Activated T-helper 1 cell treated with anti-CD3 and anti-CD28 coated beads, Interleukin-12 subunit alpha, Interleukin-12 subunit beta, Interleukin-2, Interleukin-4 antibody, amounts not matched to agents 30 ng/mL and 10 ng/mL and 1 ng/mL, durations not matched to agents 14 hours and 24 hours and 36 hours (primary cell): ENCODE data around the gene NLN. TPM values are rescaled to one million over a fixed set of nuclear protein-coding genes. Genes with fewer than 3 reads are reported as not detected.
A peak's percentile ranks its signal among the peaks of the same experiment; 100 is the strongest.
"Not testable (repeated sequence)": the region's sequence is repeated elsewhere in the genome, so short reads cannot be mapped to it uniquely, and the experiment has no call there.

Source experiments
- DNase-seq: peaks from one replicate; pipeline ENCODE4 v3.0.0; 2021; ENCODE audit warnings: low spot score
- H3K27ac Mint-ChIP-seq: one replicate; pipeline ENCODE4 v1.8.0; 2021; ENCODE audit warnings: mild to moderate bottlenecking, mixed read lengths
- H3K27me3 Mint-ChIP-seq: one replicate; pipeline ENCODE4 v1.8.0; 2022; ENCODE audit warnings: mild to moderate bottlenecking, moderate library complexity, mixed read lengths; ENCODE audit not compliant: insufficient read depth
- H3K36me3 Mint-ChIP-seq: one replicate; pipeline ENCODE4 v1.8.0; 2021; ENCODE audit warnings: low read depth, mixed read lengths
- H3K4me1 Mint-ChIP-seq: one replicate; pipeline ENCODE4 v1.8.0; 2021; ENCODE audit warnings: low read depth, mixed read lengths
- H3K4me3 Mint-ChIP-seq: one replicate; pipeline ENCODE4 v1.8.0; 2021; ENCODE audit warnings: mild to moderate bottlenecking, moderate library complexity, mixed read lengths
- H3K9me3 Mint-ChIP-seq: one replicate; pipeline ENCODE4 v1.8.0; 2021; ENCODE audit warnings: mixed read lengths
- intact Hi-C: fragments of 100-400 bp; cut with micrococcal nuclease; formaldehyde crosslinking; loops from one replicate; pipeline ENCODE4 v1.15.1; 2024
- total RNA-seq: library from RNA; stranded (reverse); gene quantifications from 2 replicates; pipeline ENCODE4 v1.2.3, GENCODE V29; 2022

NLN gene
- total RNA-seq, 1 donor from 2014 or later, result 24.4 TPM

DNA sequence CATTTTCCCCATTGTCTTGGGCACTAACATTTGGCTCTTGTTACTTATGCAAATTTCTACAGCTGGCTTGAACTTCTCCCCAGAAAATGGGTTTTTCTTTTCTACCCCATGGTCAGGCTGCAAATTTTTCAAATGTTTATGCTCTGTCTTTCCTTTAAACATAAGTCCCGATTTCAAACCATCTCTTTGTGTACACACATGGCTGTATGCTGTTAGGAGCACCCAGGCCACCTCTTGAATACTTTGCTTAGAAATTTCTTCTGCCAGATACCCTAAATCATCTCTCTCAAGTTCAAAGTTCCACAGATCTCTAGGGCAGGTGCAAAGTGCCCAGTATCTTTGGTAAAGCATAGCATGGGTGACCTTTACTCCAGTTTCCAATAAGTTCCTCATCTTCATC is 45.6 kb downstream of the NLN start:
- intact Hi-C loops, result no loop called here
- Mint-ChIP-seq H3K27ac (no peak overlapping the region), H3K36me3 (peaks cover 19% of the 10 kb centered on the region), H3K9me3 (peaks cover 6% of the 10 kb centered on the region), H3K27me3 (no peaks in the 10 kb centered on the region), H3K4me1 (peaks cover 22% of the 10 kb centered on the region), H3K4me3 (no peak overlapping the region)
- no peak for DNase-seq

GRCh38 chr5:65768723-65769346 is 46.8 kb downstream of the NLN start:
- Mint-ChIP-seq H3K4me1 (peaks cover 25% of the 10 kb centered on the region), H3K36me3 (peaks cover 17% of the 10 kb centered on the region), H3K4me3 (no peak overlapping the region), H3K9me3 (peaks cover 6% of the 10 kb centered on the region), H3K27me3 (no peaks in the 10 kb centered on the region), H3K27ac (no peak overlapping the region)
- DNase-seq, result no peak
- intact Hi-C loops, result no loop called here

GRCh38 chr5:65769539-65769938 is 47.5 kb downstream of the NLN start:
- Mint-ChIP-seq H3K4me3 (no peak overlapping the region), H3K36me3 (peaks cover 17% of the 10 kb centered on the region), H3K9me3 (peaks cover 6% of the 10 kb centered on the region), H3K27me3 (no peaks in the 10 kb centered on the region), H3K27ac (no peak overlapping the region), H3K4me1 (peaks cover 30% of the 10 kb centered on the region)
- no peak for DNase-seq
- intact Hi-C loops, result no loop called here

DNA sequence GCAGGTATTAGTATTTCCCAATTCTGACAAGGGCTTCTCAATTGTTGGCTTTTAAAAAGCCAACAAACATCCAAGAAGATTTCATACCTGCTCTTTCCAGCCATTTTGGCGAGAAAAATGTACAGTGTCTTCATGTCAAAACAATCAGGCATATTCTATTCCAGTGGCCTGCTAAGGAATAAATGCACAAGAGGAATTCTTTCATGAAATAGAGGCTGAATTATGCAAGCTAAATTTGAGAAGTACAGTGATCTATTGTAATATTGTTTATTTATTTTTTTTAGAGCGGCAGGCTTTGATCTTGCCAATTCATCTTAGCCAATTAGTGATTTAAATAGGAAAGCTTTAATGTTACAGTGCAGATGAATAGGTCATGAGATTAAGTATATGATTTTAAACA is 49.3 kb downstream of the NLN start:
- no peak overlapping the region for H3K4me3 Mint-ChIP-seq
- peaks cover 6% of the 10 kb centered on the region for H3K9me3 Mint-ChIP-seq
- peaks cover 12% of the 10 kb centered on the region for H3K36me3 Mint-ChIP-seq
- peaks cover 33% of the 10 kb centered on the region for H3K4me1 Mint-ChIP-seq
- no peak for DNase-seq
- no peaks in the 10 kb centered on the region for H3K27me3 Mint-ChIP-seq
- intact Hi-C loops, result no loop called here
- H3K27ac Mint-ChIP-seq, result no peak overlapping the region

DNA sequence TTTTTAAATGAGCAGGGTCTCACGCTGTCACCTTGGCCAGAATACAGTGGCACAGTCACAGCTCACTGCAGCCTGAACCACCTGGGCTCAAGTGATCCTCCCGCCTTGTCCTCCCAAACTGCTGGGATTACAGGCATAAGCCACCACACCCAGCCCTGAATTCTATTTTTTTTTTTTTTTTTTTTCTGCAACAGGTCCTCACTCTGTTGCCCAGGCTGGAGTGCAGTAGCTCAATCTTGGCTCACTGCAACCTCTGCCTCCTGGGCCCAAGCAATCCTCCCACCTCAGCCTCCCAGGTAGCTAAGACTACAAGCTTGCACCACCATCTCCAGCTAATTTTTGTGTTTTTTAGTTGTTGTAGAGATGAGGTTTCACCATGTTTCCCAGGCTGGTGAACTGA is 51.0 kb downstream of the NLN start:
- H3K27me3 Mint-ChIP-seq, H3K27ac Mint-ChIP-seq, DNase-seq, H3K4me3 Mint-ChIP-seq, H3K9me3 Mint-ChIP-seq, intact Hi-C loops: not testable (repeated sequence)
- peaks cover 11% of the 10 kb centered on the region for H3K36me3 Mint-ChIP-seq
- H3K4me1 Mint-ChIP-seq, result peaks cover 40% of the 10 kb centered on the region

DNA sequence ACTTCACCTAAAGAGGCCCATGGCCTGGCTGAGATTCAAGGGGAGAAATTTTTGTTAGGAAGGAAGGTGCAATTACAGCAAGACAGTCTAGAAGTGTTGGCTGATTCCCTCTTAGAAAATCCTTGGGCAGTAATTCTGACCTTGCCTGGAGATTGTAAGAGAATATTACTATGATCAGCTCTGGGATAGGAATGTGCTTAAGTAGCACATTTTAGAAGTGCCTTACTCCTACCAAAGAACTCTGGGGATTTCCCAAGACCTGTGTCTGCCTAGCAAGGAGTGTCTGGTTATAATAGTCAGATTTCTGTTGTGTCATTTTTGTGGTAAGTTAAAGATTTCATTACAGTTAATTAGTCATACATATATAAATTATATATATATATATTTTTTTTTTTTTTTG is 52.3 kb downstream of the NLN start:
- DNase-seq, result peak; percentile 10
- H3K36me3 Mint-ChIP-seq, result peaks cover 10% of the 10 kb centered on the region
- no peak overlapping the region for H3K4me3 Mint-ChIP-seq
- H3K4me1 Mint-ChIP-seq, result peaks cover 46% of the 10 kb centered on the region
- intact Hi-C loops, result loop anchor here (1.0 to 2.0 kb wide), 2 partner anchors 30 to 152 kb away; partner anchors contain the start of gene ERBIN
- H3K27me3 Mint-ChIP-seq, result no peaks in the 10 kb centered on the region
- H3K9me3 Mint-ChIP-seq, result no peaks in the 10 kb centered on the region
- H3K27ac Mint-ChIP-seq, result peak overlapping the region; percentile 3

- Mint-ChIP-seq H3K36me3 (peaks cover 11% of the 10 kb centered on the region), H3K9me3 (no peaks in the 10 kb centered on the region), H3K4me3 (no peak overlapping the region), H3K4me1 (peaks cover 47% of the 10 kb centered on the region), H3K27ac (no peak overlapping the region), H3K27me3 (no peaks in the 10 kb centered on the region)
- DNase-seq, result no peak
- intact Hi-C loops, result loop anchor here (2.0 to 5.0 kb wide), 2 partner anchors 53 to 151 kb away; partner anchors contain the start of genes ERBIN, NLN and SGTB
Observed at GRCh38 chr5:65775476-65775875, 53.5 kb downstream of the NLN start.

DNA sequence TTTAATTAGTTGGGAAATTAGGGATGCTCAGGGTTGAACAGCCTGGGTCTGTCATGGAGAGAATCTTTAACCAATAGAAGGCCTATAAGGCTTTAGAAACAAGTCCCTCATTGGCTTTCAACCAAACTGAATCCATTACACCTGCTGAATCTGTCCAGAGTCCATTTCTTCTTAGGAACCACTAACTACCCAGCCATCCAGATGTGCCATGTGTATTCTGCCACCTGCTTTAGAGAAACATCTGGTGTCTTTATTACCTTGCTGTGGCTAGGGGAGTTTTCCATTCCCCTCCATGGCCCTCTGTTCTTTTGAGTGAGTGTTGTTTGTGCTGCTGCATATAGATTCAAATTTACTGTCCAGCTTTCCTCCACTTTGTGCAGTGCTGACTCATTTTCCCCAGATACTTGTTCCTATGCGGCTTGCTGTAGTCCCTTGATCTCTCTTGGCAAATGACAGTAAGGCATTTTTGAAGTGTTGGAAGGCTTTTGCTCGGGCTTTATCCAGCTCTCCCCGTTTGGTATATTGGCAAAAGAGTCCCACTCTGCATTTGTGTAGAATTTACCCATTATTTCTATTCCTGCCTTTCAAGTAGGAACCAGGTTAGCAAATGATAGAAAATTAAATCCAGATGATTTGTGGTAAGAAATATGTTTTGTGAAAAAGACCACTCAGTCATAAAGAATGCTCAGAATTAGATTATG is 54.6 kb downstream of the NLN start:
- intact Hi-C loops, result loop anchor here (5.0 kb wide), 1 partner anchor 54 kb away; the partner anchor contains the start of genes NLN and SGTB
- peaks cover 47% of the 10 kb centered on the region for H3K4me1 Mint-ChIP-seq
- H3K36me3 Mint-ChIP-seq, result peaks cover 19% of the 10 kb centered on the region

DNA sequence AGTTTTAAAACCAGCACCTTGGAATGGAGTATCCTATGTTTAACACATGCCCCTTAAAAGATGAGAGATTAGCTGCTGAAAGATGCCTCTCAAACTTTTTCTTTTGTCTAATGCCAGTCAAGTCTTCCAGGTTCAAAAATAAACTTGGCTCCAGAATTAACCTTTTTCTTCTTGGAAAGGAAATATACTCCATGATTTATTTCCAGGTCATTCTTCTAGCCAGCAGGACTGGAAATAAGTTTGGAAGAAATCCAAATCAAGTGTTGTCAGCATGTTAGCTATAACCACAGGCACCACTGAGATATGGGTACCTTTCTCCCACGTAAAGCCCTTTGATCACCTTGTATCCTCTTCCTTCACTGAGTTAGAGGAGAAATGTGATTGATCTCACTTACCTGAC is 56.1 kb downstream of the NLN start:
- H3K27ac Mint-ChIP-seq, result no peak overlapping the region
- H3K4me3 Mint-ChIP-seq, result no peak overlapping the region
- no peak for DNase-seq
- intact Hi-C loops, result loop anchor here (5.0 kb wide), 1 partner anchor 56 kb away; the partner anchor contains the start of genes NLN and SGTB
- H3K4me1 Mint-ChIP-seq, result peaks cover 47% of the 10 kb centered on the region
- peaks cover 23% of the 10 kb centered on the region for H3K36me3 Mint-ChIP-seq
- no peaks in the 10 kb centered on the region for H3K9me3 Mint-ChIP-seq
- no peaks in the 10 kb centered on the region for H3K27me3 Mint-ChIP-seq

More for the DNA sequence above, 54.6 kb downstream of the NLN start:
- DNase-seq, result no peak
- H3K27ac Mint-ChIP-seq, result no peak overlapping the region
- H3K9me3 Mint-ChIP-seq, result no peaks in the 10 kb centered on the region
- no peak overlapping the region for H3K4me3 Mint-ChIP-seq
- no peaks in the 10 kb centered on the region for H3K27me3 Mint-ChIP-seq

DNA sequence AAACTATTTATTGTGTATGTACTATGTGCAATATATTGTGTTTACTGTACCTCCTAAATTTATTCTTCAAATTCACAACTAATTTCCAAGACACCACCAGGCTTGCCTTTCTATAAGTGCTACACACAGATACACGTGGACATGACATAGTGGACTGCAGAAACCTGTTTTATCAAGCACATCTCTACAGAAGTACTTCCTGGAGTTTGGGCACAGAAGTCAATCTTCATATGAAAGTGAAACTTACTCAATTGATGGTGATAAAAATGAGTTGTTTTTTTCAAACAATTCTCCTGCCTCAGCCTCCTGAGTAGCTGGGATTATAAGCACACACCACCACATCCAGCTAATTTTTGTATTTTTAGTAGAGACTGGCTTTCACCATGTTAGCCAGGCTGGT is 57.6 kb downstream of the NLN start:
- H3K4me3 Mint-ChIP-seq, result no peak overlapping the region
- H3K36me3 Mint-ChIP-seq, result peaks cover 23% of the 10 kb centered on the region
- DNase-seq, result no peak

GRCh38 chr5:65788296-65788695 is 66.3 kb downstream of the NLN start:
- H3K9me3 Mint-ChIP-seq, result peaks cover 13% of the 10 kb centered on the region
- intact Hi-C loops, DNase-seq, H3K27me3 Mint-ChIP-seq, H3K4me1 Mint-ChIP-seq, H3K27ac Mint-ChIP-seq, H3K4me3 Mint-ChIP-seq: not testable (repeated sequence)
- H3K36me3 Mint-ChIP-seq, result peaks cover 14% of the 10 kb centered on the region

More for the DNA sequence above, 57.6 kb downstream of the NLN start:
- no peak overlapping the region for H3K27ac Mint-ChIP-seq
- H3K4me1 Mint-ChIP-seq, result peaks cover 38% of the 10 kb centered on the region
- intact Hi-C loops, result loop anchor here (5.0 kb wide), 1 partner anchor 57 kb away; the partner anchor contains the start of genes NLN and SGTB
- no peaks in the 10 kb centered on the region for H3K27me3 Mint-ChIP-seq
- no peaks in the 10 kb centered on the region for H3K9me3 Mint-ChIP-seq

DNA sequence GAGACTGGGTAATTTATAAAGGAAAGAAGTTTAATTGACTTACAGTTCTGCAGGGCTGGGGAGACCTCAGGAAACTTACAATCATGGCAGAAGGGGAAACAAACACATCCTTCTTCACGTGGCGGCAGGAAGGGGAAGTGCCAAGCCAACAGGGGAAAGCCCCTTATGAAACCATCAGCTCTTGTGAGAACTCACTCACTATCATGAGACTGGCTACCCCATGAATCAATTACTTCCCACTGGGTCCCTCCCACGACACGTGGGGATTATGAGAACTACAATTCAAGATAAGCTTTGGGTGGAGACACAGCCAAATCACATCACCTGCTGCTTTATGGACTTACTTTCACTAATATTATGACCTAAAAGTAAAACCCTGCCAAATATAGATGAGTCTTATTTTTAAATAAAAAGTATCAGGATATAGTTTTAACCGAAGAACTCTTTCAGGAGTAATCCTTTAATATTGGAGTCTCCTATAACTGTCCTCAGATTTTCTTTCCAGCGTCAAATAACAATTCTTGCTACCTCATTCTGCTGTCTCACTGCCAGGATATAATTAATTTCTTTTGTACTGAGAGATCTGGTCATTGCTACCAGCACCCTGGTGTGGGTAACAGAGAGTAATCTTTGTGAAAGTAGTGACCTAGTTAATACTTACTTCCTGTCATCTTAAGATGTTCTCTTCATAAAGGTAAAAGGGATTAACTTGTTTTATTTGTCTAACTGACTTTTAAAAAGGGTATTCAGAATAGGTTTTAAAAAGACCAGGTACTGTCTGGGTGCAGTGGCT is 68.6 kb downstream of the NLN start:
- H3K4me1 Mint-ChIP-seq, result peaks cover 8% of the 10 kb centered on the region
- peaks cover 14% of the 10 kb centered on the region for H3K36me3 Mint-ChIP-seq
- no peaks in the 10 kb centered on the region for H3K27me3 Mint-ChIP-seq
- H3K27ac Mint-ChIP-seq, result no peak overlapping the region
- intact Hi-C loops, result no loop called here
- H3K4me3 Mint-ChIP-seq, result no peak overlapping the region
- H3K9me3 Mint-ChIP-seq, result peaks cover 13% of the 10 kb centered on the region
- no peak for DNase-seq
